OCI-LY3 (cell line): ENCODE measurements around the gene PDGFA.

ENCODE experiments used
- H2AFZ ChIP-seq: fragments of 200-600, 300-600 bp; shearing (Covaris generic); 2 replicates; pipeline ENCODE4 v1.6.0; 2014; ENCODE audit warnings: antibody characterized with exemption, low read depth, low read length
- H3K27ac ChIP-seq: fragments of 200-600, 300-600 bp; sonication (generic); 2 replicates; pipeline ENCODE4 v1.5.1; 2014; ENCODE audit warnings: mild to moderate bottlenecking, low read length, moderate library complexity, mixed read lengths
- H3K27me3 ChIP-seq: fragments of 200-600, 300-600 bp; sonication (generic); 2 replicates; pipeline ENCODE4 v1.6.1; 2014; ENCODE audit warnings: low read depth, low read length, mixed read lengths
- H3K36me3 ChIP-seq: fragments of 200-600, 300-600 bp; sonication (generic); replicated peaks from 2 replicates; pipeline ENCODE3; 2014; ENCODE audit warnings: low read depth, low read length, mixed read lengths
- H3K4me1 ChIP-seq: fragments of 300-600, 200-600 bp; sonication (generic); 2 replicates; pipeline ENCODE4 v1.6.1; 2014; ENCODE audit warnings: low read length, mixed read lengths
- H3K4me2 ChIP-seq: fragments of 200-600, 300-600 bp; sonication (generic); 2 replicates; pipeline ENCODE4 v1.6.1; 2014; ENCODE audit warnings: low read length, mixed read lengths
- H3K4me3 ChIP-seq: fragments of 300-600, 200-600 bp; sonication (generic); 2 replicates; pipeline ENCODE4 v1.5.1; 2014; ENCODE audit warnings: antibody characterized with exemption, mild to moderate bottlenecking, low read length, moderate library complexity
- H3K79me2 ChIP-seq: fragments of 300-600, 200-600 bp; shearing (Covaris generic); 2 replicates; pipeline ENCODE4 v1.6.1; 2014; ENCODE audit warnings: mild to moderate bottlenecking, low read length, mixed read lengths
- H3K9ac ChIP-seq: fragments of 300-600, 200-600 bp; shearing (Covaris generic); 2 replicates; pipeline ENCODE4 v1.6.0; 2014; ENCODE audit warnings: mild to moderate bottlenecking, low read length, moderate library complexity
- H3K9me3 ChIP-seq: fragments of 200-600, 300-600 bp; shearing (Covaris generic); 2 replicates; pipeline ENCODE4 v1.6.1; 2014; ENCODE audit warnings: low read length, mixed read lengths; ENCODE audit not compliant: insufficient read depth
- H4K20me1 ChIP-seq: fragments of 200-600, 300-600 bp; sonication (generic); 2 replicates; pipeline ENCODE4 v1.6.1; 2016; ENCODE audit warnings: low read length, mixed read lengths; ENCODE audit not compliant: insufficient read depth
- EZH2phosphoT487 ChIP-seq: fragments of 200-600 bp; shearing (Covaris generic); IDR thresholded peaks from 2 replicates; pipeline ENCODE4 v1.6.1; 2018; ENCODE audit warnings: antibody characterized with exemption, mixed run types, low read depth
- TF ChIP-seq, protein P1 (sequence below): fragments of 200-600, 300-600 bp; sonication (generic); IDR thresholded peaks from 2 replicates; pipeline ENCODE4 v1.5.1; 2014; ENCODE audit warnings: antibody characterized with exemption, low read length, low read depth

Gene PDGFA

DNA sequence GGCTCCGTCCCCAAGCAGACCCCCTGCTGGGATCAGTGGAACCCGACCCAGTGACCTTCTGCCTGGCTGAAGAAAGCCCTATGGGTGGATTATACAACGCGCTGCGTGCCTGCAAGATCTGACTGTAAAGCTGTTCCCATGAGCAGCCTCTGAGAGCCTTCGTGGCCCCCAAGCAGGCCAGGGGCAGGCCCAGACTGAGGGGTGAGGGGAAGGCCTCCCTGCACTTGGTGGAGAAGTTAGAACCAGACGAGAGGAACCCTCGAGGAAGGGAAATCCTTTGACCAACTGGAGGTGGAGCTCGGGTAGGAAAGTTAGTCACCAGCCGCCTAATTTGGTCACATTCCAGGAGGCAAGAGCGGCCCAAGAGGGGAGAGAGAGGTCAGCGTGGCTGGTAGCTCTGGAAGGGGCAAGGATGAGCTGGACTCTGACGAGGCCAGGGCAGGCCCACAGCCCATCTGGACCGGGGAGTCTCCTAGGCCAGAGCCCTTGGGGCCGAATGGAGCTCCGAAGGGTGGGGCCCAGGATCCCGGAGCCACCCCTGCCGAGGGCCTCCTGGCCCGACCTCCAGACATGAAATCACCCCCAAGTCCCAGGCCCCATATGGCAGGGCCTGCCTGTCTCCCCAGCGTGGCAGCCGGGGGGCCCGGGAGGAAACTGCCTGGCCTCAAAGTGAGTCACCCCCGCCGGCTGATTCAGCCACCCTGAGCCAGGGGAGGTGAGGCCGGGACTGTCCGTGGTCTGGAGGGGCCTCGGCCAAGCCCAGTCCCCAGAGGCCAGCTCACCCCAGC lies 23.3 kb upstream of the PDGFA start:
- Histone ChIP-seq H3K27ac (no peak overlapping the region), H4K20me1 (no peaks in the 10 kb centered on the region), H3K27me3 (no peaks in the 10 kb centered on the region), H3K4me3 (no peak overlapping the region), H3K36me3 (no peaks in the 10 kb centered on the region), H3K4me1 (no peaks in the 10 kb centered on the region), H3K9me3 (no peaks in the 10 kb centered on the region), H3K79me2 (no peaks in the 10 kb centered on the region), H3K9ac (no peak overlapping the region), H2AFZ (no peak overlapping the region), H3K4me2 (no peak overlapping the region)
- TF ChIP-seq EZH2phosphoT487 = no peak
- TF ChIP-seq, protein P1, sequence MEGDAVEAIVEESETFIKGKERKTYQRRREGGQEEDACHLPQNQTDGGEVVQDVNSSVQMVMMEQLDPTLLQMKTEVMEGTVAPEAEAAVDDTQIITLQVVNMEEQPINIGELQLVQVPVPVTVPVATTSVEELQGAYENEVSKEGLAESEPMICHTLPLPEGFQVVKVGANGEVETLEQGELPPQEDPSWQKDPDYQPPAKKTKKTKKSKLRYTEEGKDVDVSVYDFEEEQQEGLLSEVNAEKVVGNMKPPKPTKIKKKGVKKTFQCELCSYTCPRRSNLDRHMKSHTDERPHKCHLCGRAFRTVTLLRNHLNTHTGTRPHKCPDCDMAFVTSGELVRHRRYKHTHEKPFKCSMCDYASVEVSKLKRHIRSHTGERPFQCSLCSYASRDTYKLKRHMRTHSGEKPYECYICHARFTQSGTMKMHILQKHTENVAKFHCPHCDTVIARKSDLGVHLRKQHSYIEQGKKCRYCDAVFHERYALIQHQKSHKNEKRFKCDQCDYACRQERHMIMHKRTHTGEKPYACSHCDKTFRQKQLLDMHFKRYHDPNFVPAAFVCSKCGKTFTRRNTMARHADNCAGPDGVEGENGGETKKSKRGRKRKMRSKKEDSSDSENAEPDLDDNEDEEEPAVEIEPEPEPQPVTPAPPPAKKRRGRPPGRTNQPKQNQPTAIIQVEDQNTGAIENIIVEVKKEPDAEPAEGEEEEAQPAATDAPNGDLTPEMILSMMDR = no peak

DNA sequence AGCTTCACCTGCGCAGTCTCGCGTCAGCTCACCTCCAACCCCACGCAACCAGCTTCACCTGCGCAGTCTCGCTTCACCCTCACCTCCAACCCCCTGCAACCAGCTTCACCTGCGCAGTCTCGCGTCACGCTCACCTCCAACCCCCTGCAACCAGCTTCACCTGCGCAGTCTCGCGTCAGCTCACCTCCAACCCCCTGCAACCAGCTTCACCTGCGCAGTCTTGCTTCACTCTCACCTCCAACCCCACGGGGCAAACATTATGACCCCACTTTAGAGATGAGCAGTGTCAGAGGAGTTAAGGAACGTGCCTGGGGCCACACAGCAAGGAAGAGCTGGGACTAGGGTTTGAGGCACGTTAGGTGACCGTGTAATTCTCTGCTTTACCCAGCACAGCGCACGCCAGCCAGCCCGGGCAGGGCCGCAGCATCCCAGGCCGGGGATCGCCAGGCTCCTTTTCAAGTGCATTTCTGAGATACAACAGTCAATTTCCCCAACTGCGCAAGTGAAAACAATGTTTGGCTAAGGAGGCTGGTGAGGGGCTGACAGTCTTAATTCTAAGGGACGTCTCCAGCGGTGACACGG lies 22.6 kb upstream of the PDGFA start:
- no peaks in the 10 kb centered on the region for H3K36me3 ChIP-seq
- no peak overlapping the region for H2AFZ ChIP-seq
- no peaks in the 10 kb centered on the region for H3K79me2 ChIP-seq
- H3K4me3 ChIP-seq = no peak overlapping the region
- no peaks in the 10 kb centered on the region for H3K27me3 ChIP-seq
- H4K20me1 ChIP-seq = no peaks in the 10 kb centered on the region
- no peak overlapping the region for H3K27ac ChIP-seq
- H3K9me3 ChIP-seq = no peaks in the 10 kb centered on the region
- no peak overlapping the region for H3K9ac ChIP-seq
- H3K4me1 ChIP-seq = no peaks in the 10 kb centered on the region
- H3K4me2 ChIP-seq = no peak overlapping the region
- TF ChIP-seq, protein P1 = no peak
- no peak for TF ChIP-seq EZH2phosphoT487

DNA sequence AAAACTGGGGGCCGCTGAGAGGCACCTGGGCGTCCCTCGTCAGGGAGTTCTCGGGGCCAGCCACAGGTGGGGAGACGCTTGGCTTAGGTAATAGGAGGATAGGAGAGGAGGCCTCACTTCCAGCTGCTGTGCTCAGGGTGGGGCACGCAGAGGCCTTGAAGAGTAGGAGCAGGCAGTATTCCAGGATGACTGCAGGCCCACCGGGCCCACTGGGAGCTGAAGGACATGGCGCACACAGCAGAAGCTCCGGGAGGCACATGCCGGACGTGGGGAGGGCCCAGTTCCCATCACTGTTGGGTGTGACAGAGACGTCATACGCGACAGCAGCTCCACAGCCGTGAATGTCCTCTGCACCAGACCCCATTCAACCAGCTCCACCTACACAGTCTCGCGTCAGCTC lies 22.0 kb upstream of the PDGFA start:
- no peak for TF ChIP-seq EZH2phosphoT487
- TF ChIP-seq, protein P1 = no peak
- no peaks in the 10 kb centered on the region for H3K79me2 ChIP-seq
- no peak overlapping the region for H3K27ac ChIP-seq
- H3K4me1 ChIP-seq = no peaks in the 10 kb centered on the region
- H2AFZ ChIP-seq = no peak overlapping the region
- H3K9ac ChIP-seq = no peak overlapping the region
- H3K4me3 ChIP-seq = no peak overlapping the region
- no peaks in the 10 kb centered on the region for H3K36me3 ChIP-seq
- H3K27me3 ChIP-seq = no peaks in the 10 kb centered on the region
- no peak overlapping the region for H3K4me2 ChIP-seq
- H4K20me1 ChIP-seq = no peaks in the 10 kb centered on the region
- H3K9me3 ChIP-seq = no peaks in the 10 kb centered on the region

DNA sequence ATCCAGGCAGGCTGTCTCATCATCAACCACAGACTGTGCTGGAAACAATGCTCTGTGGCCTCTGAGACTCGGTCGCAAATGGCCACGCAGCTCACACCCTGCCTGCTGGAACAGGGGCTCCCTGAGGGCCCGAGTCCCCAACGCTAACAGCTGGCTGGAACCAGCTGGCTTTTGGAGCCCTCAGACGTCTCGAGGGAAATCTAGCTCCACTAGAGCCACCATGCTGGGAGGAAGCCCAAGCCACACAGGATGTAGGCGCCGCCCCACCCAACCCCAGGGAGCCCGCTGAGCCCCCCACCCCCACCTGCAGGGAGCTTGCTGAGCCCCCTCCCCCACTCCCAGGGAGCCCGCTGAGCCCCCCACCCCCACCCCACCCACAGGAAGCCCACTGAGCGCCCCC lies 21.4 kb upstream of the PDGFA start:
- no peaks in the 10 kb centered on the region for H3K4me1 ChIP-seq

More for the DNA sequence above, 21.4 kb upstream of the PDGFA start:
- Histone ChIP-seq H2AFZ (no peak overlapping the region), H3K27ac (no peak overlapping the region), H4K20me1 (no peaks in the 10 kb centered on the region), H3K9me3 (no peaks in the 10 kb centered on the region), H3K79me2 (no peaks in the 10 kb centered on the region), H3K4me2 (no peak overlapping the region), H3K4me3 (no peak overlapping the region), H3K36me3 (no peaks in the 10 kb centered on the region), H3K9ac (no peak overlapping the region), H3K27me3 (no peaks in the 10 kb centered on the region)
- TF ChIP-seq EZH2phosphoT487 = no peak
- TF ChIP-seq, protein P1 = no peak
